Karpas-422 (cell line): ENCODE measurements around the gene OSTF1. TPM values are rescaled to one million over a fixed set of nuclear protein-coding genes. Genes with fewer than 3 reads are reported as not detected.

Experiments used
- DNase-seq: peaks from one replicate; pipeline ENCODE4 v3.0.0-alpha.2; 2015
- H2AFZ ChIP-seq: fragments of 200-600 bp; sonication (generic); 2 replicates; pipeline ENCODE4 v1.6.1; 2014; ENCODE audit warnings: antibody characterized with exemption, low read length, mixed read lengths
- H3K27ac ChIP-seq: fragments of 200-600 bp; sonication (generic); 2 replicates; pipeline ENCODE4 v1.5.1; 2014; ENCODE audit warnings: mild to moderate bottlenecking, low read length, moderate library complexity
- H3K27me3 ChIP-seq: fragments of 200-600 bp; sonication (generic); 2 replicates; pipeline ENCODE4 v1.6.1; 2014; ENCODE audit warnings: low read length, mixed read lengths
- H3K36me3 ChIP-seq: fragments of 200-600 bp; sonication (generic); 2 replicates; pipeline ENCODE4 v1.6.1; 2014; ENCODE audit warnings: low read length, mixed read lengths; ENCODE audit not compliant: insufficient read depth
- H3K4me1 ChIP-seq: fragments of 200-600 bp; sonication (generic); 2 replicates; pipeline ENCODE4 v1.6.1; 2014; ENCODE audit warnings: mild to moderate bottlenecking, low read length, mixed read lengths
- H3K4me2 ChIP-seq: fragments of 200-600 bp; sonication (generic); 2 replicates; pipeline ENCODE4 v1.6.1; 2014; ENCODE audit warnings: low read length, low read depth, mild to moderate bottlenecking; ENCODE audit not compliant: poor library complexity, severe bottlenecking
- H3K4me3 ChIP-seq: fragments of 200-600 bp; sonication (generic); 2 replicates; pipeline ENCODE4 v1.5.1; 2014; ENCODE audit warnings: mild to moderate bottlenecking, antibody characterized with exemption, low read length, mixed read lengths
- H3K79me2 ChIP-seq: fragments of 200-600 bp; sonication (generic); 2 replicates; pipeline ENCODE4 v1.6.1; 2014; ENCODE audit warnings: mild to moderate bottlenecking, low read length, mixed read lengths
- H3K9ac ChIP-seq: fragments of 200-600 bp; sonication (generic); 2 replicates; pipeline ENCODE4 v1.6.0; 2014; ENCODE audit warnings: low read length
- H3K9me2 ChIP-seq: fragments of 200-600 bp; sonication (generic), shearing (Covaris generic); replicated peaks from 2 replicates; pipeline ENCODE4 v1.6.0; 2014; ENCODE audit warnings: mild to moderate bottlenecking, low read length, moderate library complexity; ENCODE audit not compliant: insufficient read depth
- H3K9me3 ChIP-seq: fragments of 300-700, 200-600 bp; sonication (generic); 2 replicates; pipeline ENCODE4 v1.6.1; 2014; ENCODE audit warnings: low read length, mixed read lengths
- H4K20me1 ChIP-seq: fragments of 200-600 bp; sonication (generic); 2 replicates; pipeline ENCODE4 v1.6.1; 2014; ENCODE audit warnings: mild to moderate bottlenecking, antibody characterized with exemption, low read length, low read depth; ENCODE audit not compliant: insufficient read depth
- total RNA-seq: library from RNA; depleted of rRNA; stranded (reverse); fragments of >200 nt; shearing (Covaris generic); gene quantifications from 2 replicates; pipeline ENCODE4 v1.2.3, GENCODE V29; 2014; ENCODE audit warnings: low replicate concordance

OSTF1 gene
- total RNA-seq, 1 experiment from 2014 or later, result 56.1 TPM

DNA sequence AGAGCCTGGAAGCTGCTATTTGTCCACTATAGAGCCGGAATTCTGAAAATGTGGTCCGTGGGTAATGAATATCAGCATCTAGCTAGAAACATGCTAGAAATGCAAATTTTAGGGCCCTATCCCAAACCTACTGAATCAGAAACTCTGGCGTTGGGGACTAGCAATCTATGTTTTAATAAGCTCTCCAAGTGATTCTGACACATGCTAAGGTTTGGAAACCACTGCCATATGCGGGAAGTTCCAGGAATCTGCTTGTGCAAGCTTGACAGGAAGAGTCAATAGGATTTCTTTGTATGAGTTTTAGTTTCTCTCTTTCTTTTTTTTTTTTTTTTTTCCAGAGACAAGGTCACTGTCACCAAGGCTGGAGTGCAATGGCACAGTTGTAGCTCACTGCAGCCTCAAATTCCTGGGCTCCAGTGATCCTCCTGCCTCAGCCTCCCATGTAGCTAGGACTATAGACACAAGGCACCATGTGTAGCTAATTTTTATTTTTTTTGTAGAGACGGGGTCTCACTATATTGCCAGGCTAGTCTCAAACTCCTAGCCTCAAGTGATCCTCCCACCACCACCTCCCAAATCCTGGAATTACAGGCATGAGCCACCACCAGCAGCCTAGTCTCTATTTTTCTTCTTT is 33.8 kb upstream of the OSTF1 start:
- no peak overlapping the region for H3K9ac ChIP-seq
- no peaks in the 10 kb centered on the region for H3K9me3 ChIP-seq
- no peaks in the 10 kb centered on the region for H3K36me3 ChIP-seq
- no peak overlapping the region for H3K4me2 ChIP-seq
- H3K4me3 ChIP-seq, result no peak overlapping the region
- 0 out of 2 replicates have a peak, but pooled peaks cover 7% of the 10 kb centered on the region for H3K4me1 ChIP-seq
- no peaks in the 10 kb centered on the region for H3K79me2 ChIP-seq
- H3K9me2 ChIP-seq, result no peaks in the 10 kb centered on the region
- no peak overlapping the region for H2AFZ ChIP-seq
- no peak for DNase-seq
- H3K27ac ChIP-seq, result no peak overlapping the region
- H4K20me1 ChIP-seq, result no peaks in the 10 kb centered on the region
- H3K27me3 ChIP-seq, result no peaks in the 10 kb centered on the region

GRCh38 chr9:75061169-75061568 is 27.1 kb upstream of the OSTF1 start:
- H3K4me2 ChIP-seq, result no peak overlapping the region
- H3K4me1 ChIP-seq, result no peaks in the 10 kb centered on the region
- H3K36me3 ChIP-seq, result no peaks in the 10 kb centered on the region
- no peaks in the 10 kb centered on the region for H3K9me2 ChIP-seq
- no peaks in the 10 kb centered on the region for H3K27me3 ChIP-seq
- no peaks in the 10 kb centered on the region for H4K20me1 ChIP-seq
- H3K4me3 ChIP-seq, result no peak overlapping the region
- no peaks in the 10 kb centered on the region for H3K9me3 ChIP-seq
- DNase-seq, result no peak
- H2AFZ ChIP-seq, result no peak overlapping the region
- H3K79me2 ChIP-seq, result no peaks in the 10 kb centered on the region
- no peak overlapping the region for H3K9ac ChIP-seq
- H3K27ac ChIP-seq, result no peak overlapping the region

- no peaks in the 10 kb centered on the region for H4K20me1 ChIP-seq
- H3K36me3 ChIP-seq, result no peaks in the 10 kb centered on the region
- H3K4me3 ChIP-seq, result no peak overlapping the region
- H3K4me1 ChIP-seq, result no peaks in the 10 kb centered on the region
- no peak overlapping the region for H2AFZ ChIP-seq
- H3K27ac ChIP-seq, result no peak overlapping the region
- no peak overlapping the region for H3K4me2 ChIP-seq
- DNase-seq, result no peak
- no peaks in the 10 kb centered on the region for H3K79me2 ChIP-seq
- H3K9ac ChIP-seq, result no peak overlapping the region
- no peaks in the 10 kb centered on the region for H3K9me3 ChIP-seq
- H3K27me3 ChIP-seq, result no peaks in the 10 kb centered on the region
- no peaks in the 10 kb centered on the region for H3K9me2 ChIP-seq
Measured at GRCh38 chr9:75063556-75064305, 24.6 kb upstream of the OSTF1 start.

DNA sequence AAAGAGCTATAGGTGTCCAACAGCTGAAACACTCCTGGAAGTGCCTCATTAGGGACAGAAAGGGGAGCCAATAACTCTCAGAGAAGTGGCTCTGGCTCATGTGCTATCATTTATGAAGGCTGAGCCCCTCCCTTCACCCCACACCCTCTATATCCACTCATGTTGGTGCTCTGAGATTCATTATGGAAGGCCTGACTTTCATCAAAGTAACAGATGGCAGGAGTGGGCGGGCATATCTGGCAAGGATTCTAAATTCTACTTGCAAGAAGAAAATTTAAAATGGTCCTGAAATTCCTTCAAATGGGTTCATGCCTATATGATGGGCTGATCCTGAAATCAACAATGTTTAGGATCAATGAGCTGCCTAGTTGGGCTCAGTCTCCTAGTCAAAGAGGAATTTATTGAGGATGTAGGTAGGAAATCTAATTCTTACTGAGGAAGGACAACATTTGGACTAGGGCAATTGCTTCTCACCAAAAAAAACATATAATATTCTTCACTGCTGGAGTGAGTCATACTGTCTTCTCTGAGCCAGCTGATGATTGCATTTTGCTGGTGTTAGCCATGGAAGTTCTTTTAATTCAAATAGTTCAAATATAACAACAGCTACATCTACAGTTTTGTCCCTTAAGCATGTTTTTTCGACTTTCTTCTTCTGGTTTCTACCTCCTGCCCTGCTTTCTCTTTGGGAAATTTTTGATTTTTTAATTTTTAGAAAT is 23.8 kb upstream of the OSTF1 start:
- Histone ChIP-seq H3K79me2 (no peaks in the 10 kb centered on the region), H3K36me3 (no peaks in the 10 kb centered on the region), H4K20me1 (no peaks in the 10 kb centered on the region), H3K4me2 (no peak overlapping the region), H3K27ac (no peak overlapping the region), H3K9me2 (no peaks in the 10 kb centered on the region), H3K4me3 (no peak overlapping the region), H3K27me3 (no peaks in the 10 kb centered on the region), H3K9me3 (no peaks in the 10 kb centered on the region), H3K9ac (no peak overlapping the region), H3K4me1 (no peaks in the 10 kb centered on the region), H2AFZ (no peak overlapping the region)
- no peak for DNase-seq

DNA sequence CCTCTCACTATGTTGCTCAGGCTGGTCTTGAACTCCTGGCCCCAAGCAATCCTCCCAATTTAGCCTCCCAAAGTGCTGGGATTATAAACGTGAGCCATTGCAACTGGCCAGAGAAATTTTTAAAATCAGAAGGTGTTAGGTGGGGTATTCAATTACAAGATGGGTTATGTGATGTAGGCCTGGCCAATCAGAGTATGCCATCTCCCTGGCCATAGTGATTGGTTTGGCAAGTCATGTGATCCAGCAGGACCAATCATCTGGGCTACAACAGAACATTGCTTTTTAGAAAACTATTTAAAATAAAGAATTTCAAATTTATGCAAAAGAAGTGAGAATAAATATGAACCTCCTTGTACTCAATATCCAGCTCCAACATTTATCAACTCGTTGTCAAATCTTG is 22.8 kb upstream of the OSTF1 start:
- Histone ChIP-seq H3K79me2 (no peaks in the 10 kb centered on the region), H3K4me3 (no peak overlapping the region), H3K27me3 (no peaks in the 10 kb centered on the region), H2AFZ (no peak overlapping the region), H3K27ac (no peak overlapping the region), H4K20me1 (no peaks in the 10 kb centered on the region), H3K9ac (no peak overlapping the region), H3K9me3 (no peaks in the 10 kb centered on the region), H3K9me2 (no peaks in the 10 kb centered on the region), H3K4me1 (no peaks in the 10 kb centered on the region), H3K4me2 (no peak overlapping the region), H3K36me3 (no peaks in the 10 kb centered on the region)
- no peak for DNase-seq

GRCh38 chr9:75067894-75068293 is 20.4 kb upstream of the OSTF1 start:
- Histone ChIP-seq H3K79me2 (no peaks in the 10 kb centered on the region), H3K27me3 (no peaks in the 10 kb centered on the region), H3K4me3 (no peak overlapping the region), H3K9ac (no peak overlapping the region), H3K36me3 (no peaks in the 10 kb centered on the region), H3K4me1 (no peaks in the 10 kb centered on the region), H4K20me1 (no peaks in the 10 kb centered on the region), H3K9me2 (no peaks in the 10 kb centered on the region), H2AFZ (no peak overlapping the region), H3K27ac (no peak overlapping the region), H3K9me3 (no peaks in the 10 kb centered on the region), H3K4me2 (no peak overlapping the region)
- no peak for DNase-seq

DNA sequence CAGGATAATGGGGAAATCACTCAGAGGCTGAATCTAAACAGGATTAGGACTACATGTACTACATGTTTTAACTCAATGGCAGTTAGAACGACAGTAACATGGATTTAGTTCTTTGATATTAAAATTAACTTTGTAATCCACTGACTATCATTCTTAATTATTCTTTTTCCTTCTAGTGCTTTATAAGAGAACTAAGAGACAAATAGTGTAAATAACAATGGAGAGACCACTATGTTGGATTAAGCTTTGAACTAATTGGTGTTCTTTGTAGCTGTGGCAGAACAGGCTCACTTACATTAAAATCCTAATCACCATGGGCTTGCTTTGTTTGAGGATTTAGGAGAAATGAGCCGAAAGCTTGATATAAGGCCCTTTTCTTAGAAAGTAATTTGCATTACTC is 19.1 kb upstream of the OSTF1 start:
- no peak overlapping the region for H2AFZ ChIP-seq
- H3K36me3 ChIP-seq, result no peaks in the 10 kb centered on the region
- H3K9ac ChIP-seq, result no peak overlapping the region
- H3K79me2 ChIP-seq, result no peaks in the 10 kb centered on the region
- H3K27ac ChIP-seq, result no peak overlapping the region
- H3K4me2 ChIP-seq, result no peak overlapping the region
- H3K27me3 ChIP-seq, result no peaks in the 10 kb centered on the region
- H3K4me1 ChIP-seq, result no peaks in the 10 kb centered on the region
- H3K4me3 ChIP-seq, result no peak overlapping the region
- H4K20me1 ChIP-seq, result no peaks in the 10 kb centered on the region
- H3K9me3 ChIP-seq, result no peaks in the 10 kb centered on the region
- DNase-seq, result no peak
- no peaks in the 10 kb centered on the region for H3K9me2 ChIP-seq

- H2AFZ ChIP-seq, result no peak overlapping the region
- no peak overlapping the region for H3K9ac ChIP-seq
- H3K79me2 ChIP-seq, result no peaks in the 10 kb centered on the region
- H3K4me2 ChIP-seq, result no peak overlapping the region
- H4K20me1 ChIP-seq, result no peaks in the 10 kb centered on the region
- no peak overlapping the region for H3K4me3 ChIP-seq
- H3K27ac ChIP-seq, result no peak overlapping the region
- H3K36me3 ChIP-seq, result no peaks in the 10 kb centered on the region
- no peaks in the 10 kb centered on the region for H3K4me1 ChIP-seq
- no peaks in the 10 kb centered on the region for H3K9me2 ChIP-seq
- H3K9me3 ChIP-seq, result no peaks in the 10 kb centered on the region
- no peaks in the 10 kb centered on the region for H3K27me3 ChIP-seq
- DNase-seq, result peak; percentile 46
Measured at GRCh38 chr9:75071530-75072122, 16.7 kb upstream of the OSTF1 start.
